H1 (cell line): ENCODE data around the gene ACACA. TPM values are rescaled to one million over a fixed set of nuclear protein-coding genes. Genes with fewer than 3 reads are reported as not detected.
A peak's percentile ranks its signal among the peaks of the same experiment; 100 is the strongest.

Source experiments
- CTCF ChIA-PET: fragments of 300-600 bp; sonication (Branson Sonifier 250); formaldehyde crosslinking; loops from one replicate; lab custom pipeline; 2021; ENCODE audit not compliant: partially characterized antibody; lab: Charles Lee
- POLR2A ChIA-PET: fragments of 300-600 bp; sonication (Branson Sonifier 250); formaldehyde crosslinking; loops from one replicate; lab custom pipeline; 2021; ENCODE audit warnings: inconsistent platforms; ENCODE audit not compliant: partially characterized antibody; lab: Charles Lee
- DNase-seq, 2 experiments: peaks; one replicate each; pipeline versions ENCODE4 v3.0.0 to v3.0.0-alpha.2; 2010 to 2022; ENCODE audit warnings: low spot score in 2 of 2, low read depth in 1 of 2, mixed read lengths in 1 of 2
- FAIRE-seq: peaks from 2 replicates; lab custom pipeline; 2011; peaks lifted over from hg19 to GRCh38; lab: Jason Lieb, UNC
- H2AFZ ChIP-seq: 2 replicates; pipeline ENCODE4 v1.8.1; 2012; ENCODE audit warnings: low read length, inconsistent platforms
- H2AK5ac ChIP-seq: 2 replicates; pipeline ENCODE4 v1.6.1; 2013; ENCODE audit warnings: low read depth, low read length
- H2BK120ac ChIP-seq: replicated peaks from 2 replicates; pipeline ENCODE3; 2013; ENCODE audit warnings: low read depth, low read length, inconsistent platforms
- H2BK12ac ChIP-seq: 2 replicates; pipeline ENCODE4 v1.6.1; 2013; ENCODE audit warnings: low read depth, low read length
- H2BK15ac ChIP-seq: 2 replicates; pipeline ENCODE4 v1.6.1; 2013; ENCODE audit warnings: low read length
- H2BK20ac ChIP-seq: 2 replicates; pipeline ENCODE4 v1.6.1; 2013; ENCODE audit warnings: low read length
- H2BK5ac ChIP-seq: 2 replicates; pipeline ENCODE4 v1.6.1; 2013; ENCODE audit warnings: low read depth, low read length
- H3K14ac ChIP-seq: 2 replicates; pipeline ENCODE4 v1.6.1; 2013; ENCODE audit warnings: inconsistent platforms; ENCODE audit not compliant: insufficient read length
- H3K18ac ChIP-seq: 2 replicates; pipeline ENCODE4 v1.6.1; 2013; ENCODE audit warnings: low read length; ENCODE audit errors: extremely low read depth
- H3K23ac ChIP-seq: 2 replicates; pipeline ENCODE4 v1.6.1; 2013; ENCODE audit warnings: inconsistent platforms; ENCODE audit not compliant: insufficient read length
- H3K23me2 ChIP-seq: 2 replicates; pipeline ENCODE4 v1.6.1; 2013; ENCODE audit warnings: low read depth, low read length
- H3K27ac ChIP-seq: 2 replicates; pipeline ENCODE4 v1.6.1; 2011; ENCODE audit warnings: low read depth, low read length, inconsistent platforms
- H3K27me3 ChIP-seq, 4 experiments: replicated peaks in 1 of 4; 1 replicate in 1 of 4; 2 replicates in 3 of 4; pipeline versions ENCODE4 v1.6.1 to v1.8.1; 2011 to 2013; ENCODE audit warnings: low read length in 3 of 4, mild to moderate bottlenecking in 3 of 4, inconsistent platforms in 2 of 4, mixed read lengths in 2 of 4, moderate library complexity in 1 of 4; ENCODE audit not compliant: control insufficient read depth in 3 of 4, insufficient read depth in 3 of 4; ENCODE audit errors: extremely low read depth in 1 of 4
- H3K36me3 ChIP-seq, 4 experiments: 2 replicates each; pipeline versions ENCODE4 v1.6.1 to v1.8.1; 2011 to 2013; ENCODE audit warnings: mild to moderate bottlenecking in 4 of 4, low read length in 3 of 4, moderate library complexity in 2 of 4, control low read depth in 1 of 4, inconsistent platforms in 1 of 4; ENCODE audit not compliant: insufficient read depth in 4 of 4, control insufficient read depth in 2 of 4
- H3K4ac ChIP-seq: replicated peaks from 2 replicates; pipeline ENCODE3; 2013; ENCODE audit warnings: low read length, low read depth, mixed read lengths, inconsistent platforms; ENCODE audit not compliant: insufficient read length
- H3K4me1 ChIP-seq, 4 experiments: replicated peaks in 1 of 4; 1 replicate in 1 of 4; 2 replicates in 3 of 4; pipeline versions ENCODE4 v1.6.1 to v1.8.1; 2011 to 2013; ENCODE audit warnings: low read length in 3 of 4, inconsistent platforms in 2 of 4, mixed read lengths in 1 of 4; ENCODE audit not compliant: insufficient read depth in 4 of 4, control insufficient read depth in 3 of 4
- H3K4me2 ChIP-seq, 2 experiments: 2 replicates each; pipeline versions ENCODE4 v1.6.1 to v1.8.1; 2011 to 2013; ENCODE audit warnings: low read depth in 2 of 2, low read length in 2 of 2, control low read depth in 1 of 2, inconsistent platforms in 1 of 2, mild to moderate bottlenecking in 1 of 2; ENCODE audit not compliant: insufficient read depth in 1 of 2
- H3K4me3 ChIP-seq, 4 experiments: fragments of 200-600, 300-600 bp in 1 of 4; sonication (generic), shearing (Covaris generic), sonication (Bioruptor Twin) in 1 of 4; 2 replicates each; pipeline versions ENCODE4 v1.5.1 to v1.8.1; 2011 to 2016; ENCODE audit warnings: low read length in 4 of 4, low read depth in 3 of 4, control low read depth in 2 of 4, inconsistent platforms in 2 of 4, mild to moderate bottlenecking in 2 of 4, mixed read lengths in 1 of 4, moderate library complexity in 1 of 4; ENCODE audit not compliant: insufficient read depth in 2 of 4; ENCODE audit errors: extremely low read depth in 1 of 4
- H3K56ac ChIP-seq: replicated peaks from 2 replicates; pipeline ENCODE3; 2013; ENCODE audit warnings: low read depth, mild to moderate bottlenecking, mixed read lengths, low read length, inconsistent platforms; ENCODE audit not compliant: insufficient read length
- H3K79me1 ChIP-seq: 2 replicates; pipeline ENCODE4 v1.6.1; 2013; ENCODE audit warnings: low read depth, low read length, control low read depth
- H3K79me2 ChIP-seq, 2 experiments: 2 replicates each; pipeline versions ENCODE4 v1.6.1 to v1.8.1; 2012 to 2013; ENCODE audit warnings: low read length in 2 of 2, mild to moderate bottlenecking in 2 of 2, inconsistent platforms in 1 of 2; ENCODE audit not compliant: insufficient read depth in 2 of 2, control insufficient read depth in 1 of 2
- H3K9ac ChIP-seq, 4 experiments: replicated peaks in 1 of 4; 1 replicate in 1 of 4; 2 replicates in 3 of 4; pipeline versions ENCODE4 v1.6.1 to v1.8.1; 2011 to 2013; ENCODE audit warnings: low read depth in 3 of 4, low read length in 3 of 4, control low read depth in 2 of 4, mild to moderate bottlenecking in 2 of 4, moderate library complexity in 2 of 4, inconsistent platforms in 1 of 4; ENCODE audit errors: extremely low read depth in 1 of 4
- H3K9me3 ChIP-seq, 2 experiments: 2 replicates each; pipeline versions ENCODE4 v1.6.1 to v1.8.1; 2012 to 2013; ENCODE audit warnings: mild to moderate bottlenecking in 2 of 2, moderate library complexity in 2 of 2, control low read depth in 1 of 2, inconsistent platforms in 1 of 2, low read depth in 1 of 2, low read length in 1 of 2, mixed read lengths in 1 of 2; ENCODE audit not compliant: insufficient read depth in 2 of 2
- H4K20me1 ChIP-seq, 2 experiments: replicated peaks in 1 of 2; 2 replicates each; pipeline versions ENCODE3 to v1.8.1; 2011 to 2013; ENCODE audit warnings: inconsistent platforms in 2 of 2, low read length in 2 of 2, mild to moderate bottlenecking in 1 of 2; ENCODE audit not compliant: insufficient read depth in 2 of 2, control insufficient read depth in 1 of 2
- H4K5ac ChIP-seq: 2 replicates; pipeline ENCODE4 v1.6.1; 2013; ENCODE audit warnings: low read length, low read depth, mixed read lengths, inconsistent platforms; ENCODE audit not compliant: insufficient read length
- H4K8ac ChIP-seq: 2 replicates; pipeline ENCODE4 v1.8.0; 2013; ENCODE audit warnings: mild to moderate bottlenecking, moderate library complexity, low read length, inconsistent platforms; ENCODE audit not compliant: insufficient read depth; ENCODE audit errors: extremely low read depth
- H4K91ac ChIP-seq: replicated peaks from 2 replicates; pipeline ENCODE3; 2013; ENCODE audit warnings: low read length, mixed read lengths, inconsistent platforms; ENCODE audit not compliant: insufficient read length
- ATF3 ChIP-seq: IDR thresholded peaks from 2 replicates; pipeline ENCODE4 v1.6.1; 2011; ENCODE audit warnings: low read depth, mild to moderate bottlenecking, low read length; ENCODE audit not compliant: insufficient read depth
- POU5F1 ChIP-seq: IDR thresholded peaks from 2 replicates; pipeline ENCODE4 v1.6.1; 2011; ENCODE audit warnings: low read depth, mild to moderate bottlenecking, low read length, moderate library complexity
- RAD21 ChIP-seq, 2 experiments: IDR thresholded peaks in 1 of 2; conservative IDR thresholded peaks in 1 of 2; 2 replicates each; pipeline ENCODE4 v1.6.1; 2011; ENCODE audit warnings: low read depth in 2 of 2, low read length in 2 of 2, improper control_type of control experiment in 1 of 2, inconsistent platforms in 1 of 2, mild to moderate bottlenecking in 1 of 2, moderate library complexity in 1 of 2
- RBBP5 ChIP-seq: IDR thresholded peaks from 2 replicates; pipeline ENCODE4 v1.7.1; 2012; ENCODE audit warnings: low read depth, mild to moderate bottlenecking, inconsistent platforms, low read length, moderate library complexity, borderline replicate concordance
- RNF2 ChIP-seq: fragments of 200-900, 300-1000 bp; sonication (generic); IDR thresholded peaks from 2 replicates; pipeline ENCODE4 v1.7.1; 2016; ENCODE audit warnings: borderline replicate concordance, low read depth, mild to moderate bottlenecking, antibody characterized with exemption, low read length; ENCODE audit not compliant: poor library complexity, severe bottlenecking; ENCODE audit errors: missing control alignments
- RXRA ChIP-seq: IDR thresholded peaks from 2 replicates; pipeline ENCODE4 v1.6.1; 2011; ENCODE audit warnings: low read depth, mild to moderate bottlenecking, low read length, moderate library complexity; ENCODE audit not compliant: insufficient read depth
- SIRT6 ChIP-seq: IDR thresholded peaks from one replicate; pipeline ENCODE4 v1.7.1; 2012; ENCODE audit warnings: low read length, inconsistent platforms
- SRF ChIP-seq: IDR thresholded peaks from 2 replicates; pipeline ENCODE4 v1.6.1; 2011; ENCODE audit warnings: mild to moderate bottlenecking, low read depth, low read length, moderate library complexity
- SUZ12 ChIP-seq: fragments of 200-600 bp; sonication (generic); IDR thresholded peaks from 2 replicates; pipeline ENCODE4 v1.6.1; 2012; ENCODE audit warnings: mild to moderate bottlenecking, inconsistent platforms, low read length, moderate library complexity, mixed read lengths
- TAF7 ChIP-seq: optimal IDR thresholded peaks from 2 replicates; pipeline ENCODE3; 2011; ENCODE audit warnings: low read depth, mild to moderate bottlenecking, inconsistent platforms, low read length, moderate library complexity, borderline replicate concordance
- USF2 ChIP-seq: IDR thresholded peaks from 2 replicates; pipeline ENCODE4 v1.6.1; 2011; ENCODE audit warnings: low read length, improper control_type of control experiment
- WGBS, 2 experiments: shearing (Covaris generic) in 1 of 2; methylation state at CpG; one replicate each; pipeline versions ENCODE4 v1.1.6 to v1.1.7; 2013 to 2015; ENCODE audit warnings: low lambda C conversion rate in 2 of 2, mixed read lengths in 2 of 2, inconsistent platforms in 1 of 2, low coverage in 1 of 2, missing lambda C conversion rate in 1 of 2; ENCODE audit not compliant: insufficient replicate concordance in 2 of 2, insufficient coverage in 1 of 2, insufficient read length in 1 of 2; ENCODE audit errors: extremely low coverage in 1 of 2, missing lambda C conversion rate in 1 of 2; 5-methylcytosine and 5-hydroxymethylcytosine counted together
- polyA plus RNA-seq, 7 experiments: library from polyadenylated mRNA; depleted of rRNA in 3 of 7; stranded (reverse) in 5 of 7; unstranded in 2 of 7; fragments of >200 nt in 5 of 7; fragments of 200-250 nt in 2 of 7; gene quantifications; 1 replicate in 5 of 7; 2 replicates in 1 of 7; 4 replicates in 1 of 7; pipeline versions ENCODE4 v1.2.1 to v1.2.3, GENCODE V29; 2011 to 2013; ENCODE audit warnings: missing spikeins in 2 of 7, mixed read lengths in 2 of 7
- total RNA-seq: library from RNA; stranded (reverse); fragmentation: NEBNext Ultra II Directional; extraction: Animal tissue kit (Norgen Biotek cat#: 25700); gene quantifications from 2 replicates; pipeline ENCODE4 v1.2.1, GENCODE V29; 2021

The ACACA gene
- total and polyA plus RNA-seq, 2 of the 8 experiments (the other 6 are each of a cell fraction or from before 2014, with no cell fraction given): 74.0 to 160 TPM

GRCh38 chr17:37069087-37069486 is 337.5 kb downstream of the ACACA start:
- Histone ChIP-seq H3K18ac (no peak overlapping the region), H3K9ac (no peak overlapping the region), H2BK120ac (no peak overlapping the region), H3K4me3 (no peak overlapping the region), H2AFZ (no peak overlapping the region), H3K79me2 (no peaks in the 10 kb centered on the region), H2BK5ac (no peak overlapping the region), H4K91ac (no peak overlapping the region), H3K14ac (no peak overlapping the region), H3K56ac (no peak overlapping the region), H3K79me1 (no peaks in the 10 kb centered on the region), H3K23ac (no peak overlapping the region), H3K9me3 (no peaks in the 10 kb centered on the region), H2BK12ac (no peak overlapping the region), H3K4me1 (peaks cover 21 to 41% (median 37%) of the 10 kb centered on the region in 4 experiments), H2BK15ac (no peak overlapping the region), H4K8ac (no peak overlapping the region), H3K4ac (no peak overlapping the region), H4K5ac (no peak overlapping the region), H3K27me3 (no peaks in the 10 kb centered on the region; a peak in 1 of 7 replicates), H4K20me1 (no peaks in the 10 kb centered on the region), H3K23me2 (no peaks in the 10 kb centered on the region; the same call in 1 of the 2 replicates), H3K36me3 (no peaks in the 10 kb centered on the region), H2AK5ac (no peak overlapping the region), H2BK20ac (no peak overlapping the region), H3K27ac (peak overlapping the region; percentile 14; the same call in 1 of the 2 replicates), H3K4me2 (no peak overlapping the region)
- FAIRE-seq (no peak), DNase-seq (no peak)
- POLR2A ChIA-PET: interaction anchor here (1.5 kb wide), 1 partner anchor 13 kb away, joined by 5 read pairs; no protein-coding TSS in a partner anchor
- CTCF ChIA-PET: interaction anchor here (1.3 to 2.1 kb wide), 4 partner anchors 22 to 105 kb away, joined by 3 to 14 read pairs (median 4); no protein-coding TSS in a partner anchor
- WGBS, 2 experiments: 93% methylated on average over 3 of the region's 3 CpGs; no CpG with 5 or more reads in 1 of the 2 experiments
- no peak for TF ChIP-seq RAD21 (IDR thresholded peaks at IDR 0.05 in 1 of 2, conservative IDR thresholded peaks at IDR 0.05 in 1 of 2; ENCODE audit: low read depth in 2 of 2, low read length in 2 of 2)
- no peak for TF ChIP-seq RBBP5
- no peak for TF ChIP-seq SUZ12
- TF ChIP-seq RNF2: no peak
- no peak for TF ChIP-seq RXRA
- TF ChIP-seq ATF3: no peak
- no peak for TF ChIP-seq SRF
- TF ChIP-seq TAF7: no peak
- no peak for TF ChIP-seq POU5F1
- no peak for TF ChIP-seq USF2
- no peak for TF ChIP-seq SIRT6
